LNCAP (cell line): ENCODE data around the gene LRRC4.

Experiments
- TF ChIP-seq, protein P1 (sequence below): fragments of 450-650 bp; IDR thresholded peaks from 2 replicates; pipeline ENCODE4 v1.5.1; 2017; ENCODE audit warnings: mild to moderate bottlenecking

The LRRC4 gene

DNA sequence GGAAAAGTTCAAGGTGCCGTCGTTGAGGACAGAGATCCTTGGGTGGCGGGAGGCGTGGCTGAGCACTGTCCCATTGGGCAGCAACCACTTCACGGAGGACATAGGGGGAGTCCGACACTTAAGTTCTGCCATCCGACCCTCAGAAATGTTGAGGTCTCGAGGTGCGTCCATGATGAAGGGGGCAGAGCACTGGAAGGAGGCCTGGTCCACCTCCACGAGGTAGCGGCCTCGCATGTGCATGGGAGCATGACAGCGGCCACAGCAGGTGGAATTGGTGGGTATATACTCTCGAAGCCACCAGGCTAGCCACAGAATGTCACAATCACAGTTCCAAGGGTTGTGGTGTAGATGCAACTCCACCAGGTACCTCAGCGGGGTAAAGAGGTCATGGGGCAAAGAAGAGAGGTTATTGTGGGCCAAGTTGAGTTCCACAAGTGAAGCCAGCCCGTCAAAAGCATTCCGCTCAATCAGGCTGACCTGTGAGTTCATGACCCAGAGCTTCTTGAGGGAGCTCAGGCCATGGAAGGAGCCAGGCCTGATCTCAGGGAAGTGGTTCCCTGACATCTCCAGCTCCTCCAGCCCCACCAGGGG lies 1.7 kb downstream of the LRRC4 start:
- TF ChIP-seq, protein P1, sequence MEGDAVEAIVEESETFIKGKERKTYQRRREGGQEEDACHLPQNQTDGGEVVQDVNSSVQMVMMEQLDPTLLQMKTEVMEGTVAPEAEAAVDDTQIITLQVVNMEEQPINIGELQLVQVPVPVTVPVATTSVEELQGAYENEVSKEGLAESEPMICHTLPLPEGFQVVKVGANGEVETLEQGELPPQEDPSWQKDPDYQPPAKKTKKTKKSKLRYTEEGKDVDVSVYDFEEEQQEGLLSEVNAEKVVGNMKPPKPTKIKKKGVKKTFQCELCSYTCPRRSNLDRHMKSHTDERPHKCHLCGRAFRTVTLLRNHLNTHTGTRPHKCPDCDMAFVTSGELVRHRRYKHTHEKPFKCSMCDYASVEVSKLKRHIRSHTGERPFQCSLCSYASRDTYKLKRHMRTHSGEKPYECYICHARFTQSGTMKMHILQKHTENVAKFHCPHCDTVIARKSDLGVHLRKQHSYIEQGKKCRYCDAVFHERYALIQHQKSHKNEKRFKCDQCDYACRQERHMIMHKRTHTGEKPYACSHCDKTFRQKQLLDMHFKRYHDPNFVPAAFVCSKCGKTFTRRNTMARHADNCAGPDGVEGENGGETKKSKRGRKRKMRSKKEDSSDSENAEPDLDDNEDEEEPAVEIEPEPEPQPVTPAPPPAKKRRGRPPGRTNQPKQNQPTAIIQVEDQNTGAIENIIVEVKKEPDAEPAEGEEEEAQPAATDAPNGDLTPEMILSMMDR, result no peak

DNA sequence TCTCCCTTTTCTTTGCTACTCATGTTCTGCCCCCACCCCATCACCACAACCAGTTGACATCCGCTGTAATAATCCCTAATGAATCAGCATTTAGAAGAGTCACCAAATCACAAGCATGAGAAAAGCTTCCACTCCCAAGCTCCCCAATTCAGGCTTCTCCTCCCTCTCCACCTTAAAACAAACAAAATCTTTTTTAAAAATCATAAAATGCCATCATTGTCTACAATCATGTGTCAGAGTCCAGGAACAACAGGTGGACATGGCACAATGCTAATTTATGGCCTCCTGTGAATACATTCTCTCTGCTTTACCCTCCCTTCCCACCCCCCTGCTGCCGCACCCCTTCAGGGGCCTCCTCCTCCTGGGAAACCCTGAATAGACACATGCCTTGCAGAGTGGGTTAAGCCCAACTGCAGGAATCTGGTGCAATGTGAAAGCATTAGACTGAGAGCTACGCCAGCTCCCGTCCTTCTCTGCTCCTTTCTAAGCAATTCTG lies 3.7 kb downstream of the LRRC4 start:
- TF ChIP-seq, protein P1, result no peak

DNA sequence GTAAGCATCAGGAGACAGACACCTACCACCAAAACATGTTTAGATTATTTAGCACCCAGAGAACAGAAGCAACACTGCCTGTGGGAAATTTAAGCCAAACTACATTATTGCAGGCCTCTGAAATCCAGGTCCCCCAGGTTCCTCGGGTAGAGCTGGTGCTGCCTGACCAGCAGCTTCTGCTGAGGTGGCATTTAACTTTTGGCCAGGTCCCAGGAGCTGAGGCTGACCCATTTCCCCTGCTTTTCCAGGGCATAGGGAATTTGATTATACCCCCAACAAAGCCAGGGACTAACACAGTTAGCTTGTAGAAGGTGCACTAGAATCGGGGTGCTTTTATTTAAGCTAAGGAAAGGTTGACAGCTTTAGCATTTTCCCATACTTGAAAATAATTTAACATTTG lies 4.7 kb downstream of the LRRC4 start:
- TF ChIP-seq, protein P1, result no peak

DNA sequence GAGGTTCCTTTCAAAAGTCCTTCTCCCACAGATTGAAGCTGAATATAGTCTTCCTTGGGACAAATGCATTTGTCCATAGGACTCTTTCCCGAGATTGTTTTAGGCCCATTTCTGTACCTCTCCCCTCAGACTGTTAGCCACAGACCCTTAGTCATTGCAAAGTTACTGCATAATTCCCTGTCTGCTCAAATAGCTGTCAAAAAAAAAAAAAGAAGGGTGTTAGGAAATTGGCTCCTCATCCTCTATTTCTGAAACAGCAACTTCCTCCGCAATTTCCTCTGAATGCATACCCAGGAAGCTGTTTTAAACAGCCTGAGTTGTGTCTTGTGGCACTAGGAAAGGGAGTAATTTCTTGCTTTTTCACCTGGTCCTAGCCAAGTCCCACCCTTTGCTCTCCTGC lies 5.4 kb downstream of the LRRC4 start:
- TF ChIP-seq, protein P1, result no peak

DNA sequence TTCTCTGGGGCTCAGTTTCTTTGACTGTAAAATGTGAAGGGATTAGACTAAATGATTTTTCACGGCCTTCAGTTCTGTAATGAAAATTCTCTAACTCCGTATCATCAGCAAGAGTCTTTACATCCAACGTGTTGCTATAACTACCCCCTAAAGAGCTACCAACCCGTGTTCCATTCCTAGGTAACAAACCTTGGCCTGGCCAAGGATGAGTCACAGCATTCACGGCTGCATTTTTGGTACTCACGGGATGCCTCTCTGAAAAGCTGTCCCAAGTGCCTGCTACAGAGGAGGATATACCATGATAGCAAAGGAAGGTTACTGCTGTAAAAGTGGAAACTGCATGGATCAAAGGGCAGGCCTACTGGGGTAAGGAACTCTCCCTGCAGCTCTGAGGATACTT lies 5.9 kb downstream of the LRRC4 start:
- TF ChIP-seq, protein P1, result no peak

DNA sequence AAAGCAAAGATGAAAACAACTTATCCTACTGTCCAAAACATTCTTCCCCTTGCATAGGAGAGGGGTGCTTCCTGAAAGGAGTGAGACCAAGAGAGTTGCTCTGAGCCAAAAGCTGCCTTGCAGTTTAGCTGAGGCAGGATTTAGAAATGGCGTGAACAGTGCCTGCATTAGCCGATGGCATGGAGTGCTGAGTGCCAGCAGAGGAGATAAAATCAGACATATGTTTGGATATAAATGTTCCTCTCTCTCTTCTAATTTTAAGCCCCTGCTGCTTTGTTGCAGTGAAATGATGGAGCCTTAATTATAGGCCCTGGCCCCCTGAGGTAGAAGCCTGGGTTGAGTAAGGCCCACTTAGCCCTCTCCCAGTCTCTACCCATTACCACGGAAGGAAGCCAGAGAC lies 7.1 kb downstream of the LRRC4 start:
- TF ChIP-seq, protein P1, result no peak

DNA sequence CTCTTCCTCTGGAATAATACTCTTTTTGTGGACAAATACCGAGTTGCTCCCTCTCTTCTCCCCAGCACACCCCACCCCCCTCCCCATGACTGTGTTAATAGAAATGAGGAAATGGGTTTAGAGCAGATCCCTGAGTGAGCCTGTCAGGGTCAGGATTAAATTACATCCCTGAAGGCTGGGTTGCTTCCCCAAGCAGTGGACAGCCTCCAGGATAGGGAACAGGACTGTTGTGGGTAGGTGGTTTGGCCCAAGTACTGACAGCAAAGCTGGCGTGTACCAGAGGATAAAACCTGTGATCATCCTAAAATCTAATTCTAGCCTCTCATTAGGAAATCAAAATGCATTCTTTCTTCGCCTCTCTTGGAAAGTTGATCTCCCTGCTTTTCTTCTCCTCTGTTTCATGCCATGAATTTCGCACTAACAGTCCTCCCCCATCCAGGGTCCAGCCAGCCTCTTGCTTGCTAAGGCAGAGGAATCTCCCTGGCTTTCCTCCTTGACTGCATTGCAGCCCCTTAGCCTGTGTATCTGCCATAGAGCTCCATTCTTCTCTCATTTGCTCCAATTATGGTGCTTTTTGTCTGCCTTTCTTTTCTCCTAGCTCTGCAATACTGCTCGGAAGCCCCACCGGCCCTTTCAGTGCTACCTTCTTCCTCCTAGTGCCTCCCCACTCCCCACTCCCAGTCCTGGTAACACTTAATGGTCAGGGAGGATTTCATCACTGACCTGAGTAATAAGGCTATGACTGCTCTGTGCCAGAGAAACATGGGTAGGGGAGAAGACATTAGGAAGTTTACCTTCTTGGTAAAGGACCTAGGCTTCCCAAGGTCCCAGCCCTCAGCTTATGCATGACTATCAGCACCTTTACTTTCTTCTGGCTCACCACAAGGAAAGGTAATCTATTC lies 8.4 kb downstream of the LRRC4 start:
- TF ChIP-seq, protein P1, result no peak
